Fibroblast of lung (primary cell): ENCODE measurements around the gene TMEM132C. TPM values are rescaled to one million over a fixed set of nuclear protein-coding genes. Genes with fewer than 3 reads are reported as not detected.

Experiments used
- DNase-seq, 2 donors: peaks; one replicate each; pipeline versions ENCODE4 v3.0.0 to v3.0.0-alpha.2; 2010; ENCODE audit warnings: low read depth in 2 of 2
- H2AFZ ChIP-seq: 2 replicates; pipeline ENCODE4 v1.5.1; 2012; ENCODE audit warnings: low read length, control low read depth, inconsistent platforms
- H3K27ac ChIP-seq: 2 replicates; pipeline ENCODE4 v1.5.1; 2011; ENCODE audit warnings: low read length, control low read depth; ENCODE audit not compliant: insufficient read depth
- H3K27me3 ChIP-seq: 2 replicates; pipeline ENCODE4 v1.5.1; 2011; ENCODE audit warnings: mild to moderate bottlenecking, low read length; ENCODE audit not compliant: control insufficient read depth, insufficient read depth
- H3K36me3 ChIP-seq: 2 replicates; pipeline ENCODE4 v1.5.1; 2011; ENCODE audit warnings: low read length; ENCODE audit not compliant: control insufficient read depth, insufficient read depth
- H3K4me1 ChIP-seq: 2 replicates; pipeline ENCODE4 v1.5.1; 2011; ENCODE audit warnings: low read length; ENCODE audit not compliant: control insufficient read depth, insufficient read depth; ENCODE audit errors: extremely low read depth
- H3K4me2 ChIP-seq: 2 replicates; pipeline ENCODE4 v1.5.1; 2011; ENCODE audit warnings: low read length, control low read depth; ENCODE audit not compliant: insufficient read depth; ENCODE audit errors: extremely low read depth
- H3K4me3 ChIP-seq, 4 experiments: fragments of 200-600 bp in 1 of 4; sonication (generic) in 1 of 4; replicated peaks in 1 of 4; 2 replicates each; pipeline ENCODE4 v1.5.1; 2011 to 2016; ENCODE audit warnings: low read length in 4 of 4, low read depth in 3 of 4, mild to moderate bottlenecking in 3 of 4, control low read depth in 2 of 4, inconsistent platforms in 1 of 4, mixed read lengths in 1 of 4; ENCODE audit not compliant: insufficient read depth in 1 of 4; ENCODE audit errors: control extremely low read depth in 1 of 4
- H3K79me2 ChIP-seq: 2 replicates; pipeline ENCODE4 v1.5.1; 2012; ENCODE audit warnings: mild to moderate bottlenecking, low read length, inconsistent platforms; ENCODE audit not compliant: control insufficient read depth, insufficient read depth
- H3K9ac ChIP-seq: 2 replicates; pipeline ENCODE4 v1.5.1; 2011; ENCODE audit warnings: mild to moderate bottlenecking, low read length, control low read depth; ENCODE audit not compliant: insufficient read depth
- H3K9me3 ChIP-seq: 2 replicates; pipeline ENCODE4 v1.5.1; 2012; ENCODE audit warnings: low read depth, low read length; ENCODE audit not compliant: control insufficient read depth, insufficient read depth
- H4K20me1 ChIP-seq: 2 replicates; pipeline ENCODE4 v1.5.1; 2011; ENCODE audit warnings: low read length; ENCODE audit not compliant: control insufficient read depth, insufficient read depth; ENCODE audit errors: extremely low read depth
- CTCF ChIP-seq, 2 donors: IDR thresholded peaks in 1 of 2; conservative IDR thresholded peaks in 1 of 2; 1 replicate in 1 of 2; 2 replicates in 1 of 2; pipeline ENCODE4 v1.5.1; 2011 to 2012; ENCODE audit warnings: low read length in 2 of 2, control low read depth in 1 of 2, inconsistent platforms in 1 of 2, low read depth in 1 of 2, mild to moderate bottlenecking in 1 of 2
- EZH2 ChIP-seq: IDR thresholded peaks from 2 replicates; pipeline ENCODE4 v1.5.1; 2012; ENCODE audit warnings: low read length, control low read depth, mild to moderate bottlenecking; ENCODE audit errors: missing control alignments
- polyA plus RNA-seq, 2 donors: library from polyadenylated mRNA; depleted of rRNA in 1 of 2; stranded (reverse) in 1 of 2; unstranded in 1 of 2; fragments of >200 nt; gene quantifications; 2 replicates each; pipeline ENCODE4 v1.2.1, GENCODE V29; 2011 to 2012; ENCODE audit warnings: missing spikeins in 1 of 2
- total RNA-seq: library from RNA; depleted of rRNA; stranded (reverse); fragments of >200 nt; gene quantifications from 2 replicates; pipeline ENCODE4 v1.2.1, GENCODE V29; 2014

TMEM132C gene
- total and polyA plus RNA-seq, 2 donors (not counting 1 experiment from before 2014, with no cell fraction given): not detected

DNA sequence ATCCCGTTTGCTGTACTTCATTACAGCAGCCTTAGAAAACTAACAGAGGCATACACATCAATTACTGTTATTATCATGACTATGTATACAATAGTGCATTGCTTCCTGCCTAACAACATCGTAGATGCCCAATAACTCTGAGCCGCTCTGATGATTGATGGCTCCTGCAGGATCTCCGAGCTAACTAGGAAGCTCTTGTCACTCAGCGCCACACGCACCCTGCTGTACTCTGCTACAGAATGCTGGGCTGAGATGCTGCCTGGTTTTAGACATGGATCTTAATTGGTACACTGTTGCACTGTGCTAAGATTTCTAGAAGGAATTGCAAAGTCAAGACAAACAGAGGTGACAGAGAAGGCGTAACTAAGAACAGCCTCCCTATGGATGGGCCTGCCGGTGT is 387.5 kb downstream of the TMEM132C start:
- no peak overlapping the region for H3K4me3 ChIP-seq
- H3K27me3 ChIP-seq: no peaks in the 10 kb centered on the region
- H2AFZ ChIP-seq: no peak overlapping the region
- H3K4me2 ChIP-seq: no peak overlapping the region
- H3K36me3 ChIP-seq: no peaks in the 10 kb centered on the region
- H3K27ac ChIP-seq: no peak overlapping the region
- TF ChIP-seq CTCF (conservative IDR thresholded peaks at IDR 0.05 in 1 of 2, IDR thresholded peaks at IDR 0.05 in 1 of 2; ENCODE audit: low read depth in 1 of 2, low read length in 2 of 2): no peak
- TF ChIP-seq EZH2: no peak
- no peaks in the 10 kb centered on the region for H3K9me3 ChIP-seq
- no peak for DNase-seq
- H4K20me1 ChIP-seq: no peaks in the 10 kb centered on the region
- H3K9ac ChIP-seq: no peak overlapping the region
- no peaks in the 10 kb centered on the region for H3K4me1 ChIP-seq
- H3K79me2 ChIP-seq: no peaks in the 10 kb centered on the region

GRCh38 chr12:128657378-128657777 is 390.4 kb downstream of the TMEM132C start:
- Histone ChIP-seq H3K9ac (no peak overlapping the region), H3K9me3 (no peaks in the 10 kb centered on the region), H3K27ac (no peak overlapping the region), H3K4me2 (no peak overlapping the region), H3K4me1 (no peaks in the 10 kb centered on the region), H3K4me3 (no peak overlapping the region), H3K27me3 (no peaks in the 10 kb centered on the region), H2AFZ (no peak overlapping the region), H3K79me2 (no peaks in the 10 kb centered on the region), H4K20me1 (no peaks in the 10 kb centered on the region), H3K36me3 (no peaks in the 10 kb centered on the region)
- DNase-seq: no peak
- TF ChIP-seq EZH2 (no peak), CTCF (conservative IDR thresholded peaks at IDR 0.05 in 1 of 2, IDR thresholded peaks at IDR 0.05 in 1 of 2; ENCODE audit: low read depth in 1 of 2, low read length in 2 of 2) (no peak)

DNA sequence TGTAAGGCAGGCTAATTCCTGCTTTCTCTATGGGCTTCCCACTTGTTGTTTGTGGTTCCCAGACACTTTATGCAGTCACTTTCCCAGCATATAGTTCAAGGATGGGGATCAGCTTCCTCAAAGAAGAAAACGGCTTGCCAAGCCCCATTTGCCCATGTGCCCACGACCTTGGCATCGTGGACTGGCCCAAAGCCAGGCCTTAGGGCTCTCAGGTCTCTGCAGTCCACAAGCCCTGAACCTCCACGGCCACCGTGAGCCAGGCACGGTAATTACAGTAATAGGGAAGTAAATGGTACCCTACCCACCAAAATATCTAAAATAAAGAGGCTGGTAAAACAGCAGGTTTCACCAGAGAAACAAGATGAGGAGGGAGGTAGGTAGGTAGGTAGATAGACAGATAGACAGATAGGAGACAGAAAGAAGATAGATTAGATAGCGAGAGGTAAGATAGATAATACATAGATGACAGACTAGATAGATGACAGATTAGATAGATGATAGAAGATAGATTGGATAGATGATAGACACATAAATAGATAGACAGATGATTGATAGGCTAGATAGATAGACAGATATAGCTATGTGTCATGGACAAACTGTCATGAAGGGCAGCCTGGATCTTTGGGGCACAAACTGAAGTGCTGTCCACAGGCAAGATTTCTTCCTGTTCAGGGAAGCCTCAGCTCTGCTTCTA is 393.7 kb downstream of the TMEM132C start:
- no peaks in the 10 kb centered on the region for H3K36me3 ChIP-seq
- no peaks in the 10 kb centered on the region for H3K4me1 ChIP-seq
- TF ChIP-seq EZH2 (no peak), CTCF (conservative IDR thresholded peaks at IDR 0.05 in 1 of 2, IDR thresholded peaks at IDR 0.05 in 1 of 2; ENCODE audit: low read depth in 1 of 2, low read length in 2 of 2) (no peak)
- DNase-seq: no peak
- no peak overlapping the region for H2AFZ ChIP-seq
- no peaks in the 10 kb centered on the region for H3K27me3 ChIP-seq
- no peak overlapping the region for H3K27ac ChIP-seq
- H3K9me3 ChIP-seq: peaks cover 5% of the 10 kb centered on the region
- no peaks in the 10 kb centered on the region for H3K79me2 ChIP-seq
- no peak overlapping the region for H3K4me2 ChIP-seq
- H3K9ac ChIP-seq: no peak overlapping the region
- no peak overlapping the region for H3K4me3 ChIP-seq
- H4K20me1 ChIP-seq: no peaks in the 10 kb centered on the region
